ENCODE results near the gene NOX4.

DNA sequence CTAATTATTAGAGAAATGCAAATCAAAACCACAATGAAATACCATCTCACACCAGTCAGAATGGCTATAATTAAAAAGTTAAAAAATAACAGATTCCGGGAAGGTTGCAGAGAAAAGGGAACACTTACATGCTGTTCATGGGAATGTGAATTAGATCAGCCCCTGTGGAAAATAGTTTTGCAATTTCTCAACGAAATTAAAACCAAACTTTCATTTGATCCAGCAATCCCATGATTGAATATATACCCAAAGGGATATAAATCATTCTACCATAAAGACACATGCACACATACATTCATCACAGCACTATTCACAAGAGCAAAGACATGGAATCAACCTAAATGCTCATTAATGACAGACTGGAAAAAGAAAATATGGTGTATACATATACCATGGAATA lies 32.5 kb downstream of the NOX4 start:
- TF ChIP-seq, protein P1, sequence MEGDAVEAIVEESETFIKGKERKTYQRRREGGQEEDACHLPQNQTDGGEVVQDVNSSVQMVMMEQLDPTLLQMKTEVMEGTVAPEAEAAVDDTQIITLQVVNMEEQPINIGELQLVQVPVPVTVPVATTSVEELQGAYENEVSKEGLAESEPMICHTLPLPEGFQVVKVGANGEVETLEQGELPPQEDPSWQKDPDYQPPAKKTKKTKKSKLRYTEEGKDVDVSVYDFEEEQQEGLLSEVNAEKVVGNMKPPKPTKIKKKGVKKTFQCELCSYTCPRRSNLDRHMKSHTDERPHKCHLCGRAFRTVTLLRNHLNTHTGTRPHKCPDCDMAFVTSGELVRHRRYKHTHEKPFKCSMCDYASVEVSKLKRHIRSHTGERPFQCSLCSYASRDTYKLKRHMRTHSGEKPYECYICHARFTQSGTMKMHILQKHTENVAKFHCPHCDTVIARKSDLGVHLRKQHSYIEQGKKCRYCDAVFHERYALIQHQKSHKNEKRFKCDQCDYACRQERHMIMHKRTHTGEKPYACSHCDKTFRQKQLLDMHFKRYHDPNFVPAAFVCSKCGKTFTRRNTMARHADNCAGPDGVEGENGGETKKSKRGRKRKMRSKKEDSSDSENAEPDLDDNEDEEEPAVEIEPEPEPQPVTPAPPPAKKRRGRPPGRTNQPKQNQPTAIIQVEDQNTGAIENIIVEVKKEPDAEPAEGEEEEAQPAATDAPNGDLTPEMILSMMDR (IDR thresholded peaks at IDR 0.05; ENCODE audit: low read length) = no peak
- TF ChIP-seq EZH2phosphoT487 (IDR thresholded peaks at IDR 0.05; ENCODE audit: low read length) = no peak

All from MM.1S (cell line).